Hematopoietic multipotent progenitor cell treated with erythropoietin and hydrocortisone succinate and interleukin-3 and kit ligand, for 8 days (in vitro differentiated cells): ENCODE results near the gene ZACN.
A peak's percentile ranks its signal among the peaks of the same experiment; 100 is the strongest.
"Not testable (repeated sequence)": the region's sequence is repeated elsewhere in the genome, so short reads cannot be mapped to it uniquely, and the experiment has no call there.

Source experiments
- DNase-seq: peaks from one replicate; pipeline ENCODE4 v3.0.0-alpha.2; 2015

The ZACN gene

DNA sequence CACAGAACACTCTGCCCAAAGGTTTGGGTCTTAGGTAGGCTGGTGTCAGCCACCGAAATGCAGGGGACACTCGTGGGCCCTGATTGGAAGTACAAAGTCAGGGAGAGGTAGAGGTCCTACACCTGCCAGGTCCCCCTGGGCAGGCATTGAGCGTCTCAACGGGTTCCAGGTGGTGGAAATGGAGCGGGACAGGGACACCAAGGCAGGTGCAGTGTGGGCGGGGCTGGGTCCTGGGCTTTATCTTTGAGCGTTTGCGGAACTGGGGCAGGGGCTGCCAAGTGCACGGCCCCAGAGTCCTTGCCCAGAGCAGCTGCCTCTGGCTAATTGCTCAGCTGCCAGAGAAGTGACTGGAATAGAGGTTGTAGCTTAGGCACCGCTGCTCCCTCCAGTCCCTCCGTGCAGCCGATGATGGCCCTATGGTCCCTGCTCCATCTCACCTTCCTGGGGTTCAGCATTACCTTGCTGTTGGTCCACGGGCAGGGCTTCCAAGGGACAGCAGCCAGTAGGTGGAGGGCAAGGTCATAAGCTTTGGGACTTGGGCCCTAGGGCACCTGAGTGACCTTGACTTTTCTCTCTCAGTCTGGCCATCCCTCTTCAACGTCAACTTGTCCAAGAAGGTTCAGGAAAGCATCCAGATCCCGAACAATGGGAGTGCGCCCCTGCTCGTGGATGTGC, at the start of gene ZACN:
ZACN (plus strand) TSS at position 323 of the 675 bp plus-strand sequence; CDS start at position 406, 83 bp downstream.
- no peak for DNase-seq

DNA sequence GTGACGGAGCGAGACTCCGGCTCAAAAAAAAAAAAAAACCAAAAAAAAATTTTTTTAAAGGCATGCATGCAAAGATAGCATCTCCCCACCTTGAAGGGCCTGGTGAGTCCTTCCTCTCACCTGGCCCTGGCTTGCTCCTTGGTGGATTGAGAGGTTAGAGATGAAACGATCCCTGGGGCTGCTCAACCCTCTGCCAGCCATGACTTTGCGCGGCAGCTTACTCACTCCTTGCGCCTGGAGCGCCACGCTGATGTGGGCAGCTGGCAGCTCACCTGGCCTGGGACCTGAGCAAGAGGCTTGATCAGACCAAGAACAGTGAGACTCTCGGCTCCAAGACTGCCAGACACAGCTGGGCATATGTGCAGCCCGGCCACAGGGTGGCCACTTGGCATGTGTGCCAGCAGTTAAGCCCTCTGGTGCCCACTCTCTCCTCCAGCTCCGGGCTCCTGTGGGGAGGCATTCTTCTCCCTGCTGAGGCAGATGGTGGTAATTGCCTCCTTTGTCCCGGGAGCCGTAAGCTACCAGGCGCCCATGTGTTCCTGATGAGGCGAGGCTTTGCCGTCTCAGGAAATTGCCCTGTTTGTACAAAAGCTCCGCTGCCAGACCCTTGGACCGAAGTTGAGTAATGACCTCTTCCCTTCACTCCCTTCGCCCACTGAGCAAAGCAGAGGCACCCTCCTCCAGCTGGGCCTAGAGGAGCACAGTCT, 46.8 kb upstream of the ZACN start:
- DNase-seq = peak; percentile 40

DNA sequence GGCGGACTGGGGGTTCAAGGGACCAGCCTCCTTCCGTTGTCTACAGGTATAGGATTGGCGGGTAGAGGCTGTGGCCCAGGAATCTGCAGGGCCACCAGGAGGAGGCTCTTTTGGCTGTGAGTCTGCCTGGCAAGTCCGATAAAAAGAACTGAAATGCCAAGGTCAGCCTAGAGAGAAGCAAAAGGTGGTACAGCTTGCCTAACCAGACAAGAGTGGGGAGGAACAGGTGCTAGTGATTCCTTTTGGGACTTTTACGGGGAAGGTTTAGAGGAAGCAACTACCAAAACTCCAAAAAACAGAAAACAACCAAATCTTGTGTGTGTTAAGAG, 46.2 kb upstream of the ZACN start:
- DNase-seq = no peak

DNA sequence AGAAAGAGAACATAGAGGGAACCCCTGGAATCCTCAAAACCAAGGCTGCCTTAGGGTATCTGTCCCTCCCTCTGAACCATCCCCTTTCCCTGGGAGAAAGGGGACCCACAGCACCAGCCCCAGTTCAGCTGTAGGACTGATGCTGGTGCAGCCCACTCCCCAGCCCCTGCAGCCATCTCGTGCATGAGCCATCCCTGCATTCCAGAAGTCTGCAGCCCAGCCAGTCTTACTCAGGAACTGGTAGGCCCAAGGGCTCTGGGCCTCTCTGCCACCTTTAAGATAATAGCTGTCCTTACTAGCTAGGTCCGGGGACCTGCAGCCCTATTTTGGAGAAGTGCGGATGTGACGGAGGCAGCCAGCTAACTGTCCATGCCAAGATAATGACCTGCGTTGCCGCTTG, 45.8 kb upstream of the ZACN start:
- no peak for DNase-seq

DNA sequence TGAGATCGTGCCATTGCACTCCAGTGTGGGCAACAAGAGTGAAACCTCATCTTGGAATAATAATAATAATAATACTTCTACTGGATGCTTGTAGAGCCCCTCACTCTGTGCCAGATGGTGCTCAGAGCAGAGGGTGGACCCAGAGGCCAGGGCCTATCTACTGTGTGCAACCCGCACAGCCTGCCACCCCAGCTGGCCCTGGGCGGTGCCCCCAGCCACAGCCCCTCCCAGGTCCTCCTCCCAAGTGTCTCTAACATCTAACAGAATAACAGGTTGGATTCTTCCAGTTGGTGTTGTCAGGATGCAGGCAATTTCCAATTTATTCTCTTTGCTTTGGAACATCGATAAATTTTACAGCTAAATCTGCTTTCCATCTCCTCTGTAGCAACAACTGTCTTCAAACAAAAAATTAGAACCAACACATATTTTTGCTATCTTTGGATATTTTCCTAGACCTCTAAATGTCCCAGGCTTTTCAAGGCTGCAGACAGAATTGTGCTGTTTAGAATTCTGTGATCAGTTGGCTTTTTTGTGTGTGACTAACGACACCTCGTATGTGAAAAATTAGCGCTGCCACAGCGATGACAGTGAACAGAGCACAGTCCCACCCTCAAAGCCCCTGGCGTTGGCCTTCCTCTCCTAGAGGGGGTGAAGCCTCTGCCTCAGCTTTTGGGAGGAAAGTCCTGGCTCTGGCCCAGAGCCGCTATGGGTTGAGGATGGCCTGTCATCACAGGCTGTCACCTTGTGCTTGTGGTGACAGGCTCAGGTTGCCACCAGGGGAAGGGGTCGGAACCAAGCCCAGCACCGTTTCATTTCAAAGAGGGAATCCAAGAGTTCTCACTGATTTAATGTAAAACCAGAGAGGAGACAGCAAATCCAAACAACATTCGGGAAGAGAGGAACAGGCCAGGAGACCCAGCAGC, 44.3 kb upstream of the ZACN start:
- DNase-seq = peak; percentile 88

DNA sequence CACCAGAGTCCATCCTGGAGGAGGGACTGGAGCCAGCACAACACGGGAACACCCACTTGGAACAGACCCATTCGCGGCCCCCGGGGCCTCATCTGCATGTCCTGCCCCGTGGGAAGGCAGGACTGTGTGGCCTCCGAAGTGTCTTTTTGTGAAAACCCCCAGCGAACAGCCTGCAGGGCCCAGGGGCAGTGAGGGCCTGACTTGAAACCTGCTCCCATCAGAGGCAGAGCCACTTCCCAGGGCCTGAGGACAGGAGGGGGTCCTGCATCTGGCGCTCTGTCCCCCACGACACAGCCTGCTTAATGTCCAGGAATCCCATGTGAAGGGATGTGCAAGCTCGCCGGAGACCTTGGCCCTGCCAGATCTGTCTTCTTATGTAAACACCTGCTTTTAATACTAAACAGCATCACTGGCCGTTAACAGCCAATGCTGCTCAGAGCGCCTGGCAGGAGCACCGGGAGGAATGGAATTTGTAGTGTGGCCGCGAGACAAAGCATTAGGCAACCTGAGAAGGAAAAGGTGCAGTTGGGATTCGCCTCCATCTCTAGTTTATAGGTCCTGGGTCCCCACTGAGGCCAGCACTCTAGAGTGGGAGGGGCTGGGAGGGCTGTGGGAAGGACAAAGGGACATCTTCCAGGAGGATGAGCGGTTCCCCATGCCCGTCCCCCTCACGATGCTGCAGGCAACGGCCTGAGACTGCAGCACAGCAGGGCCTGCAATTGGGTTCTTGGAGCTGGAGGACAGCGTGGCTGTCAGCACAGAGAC, 42.3 kb upstream of the ZACN start:
- DNase-seq = no peak

DNA sequence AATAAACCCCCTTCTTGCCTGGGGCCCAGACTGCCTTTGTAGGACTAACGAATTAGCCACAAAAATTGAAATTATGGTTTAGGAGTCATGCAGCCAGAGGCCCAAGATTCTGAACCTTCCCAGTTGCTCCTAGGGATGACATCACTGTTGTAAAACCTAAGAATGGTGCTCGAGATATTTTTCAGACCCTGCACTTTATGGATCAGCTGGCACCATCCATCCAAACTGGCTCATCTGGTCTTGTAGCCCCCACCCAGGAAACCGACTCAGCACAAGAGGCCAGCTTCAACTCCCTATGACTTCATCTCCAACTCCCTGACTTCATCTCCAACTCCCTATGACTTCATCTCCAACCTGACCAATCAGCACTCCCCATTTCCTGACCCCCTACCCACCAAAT, 40.9 kb upstream of the ZACN start:
- no peak for DNase-seq

DNA sequence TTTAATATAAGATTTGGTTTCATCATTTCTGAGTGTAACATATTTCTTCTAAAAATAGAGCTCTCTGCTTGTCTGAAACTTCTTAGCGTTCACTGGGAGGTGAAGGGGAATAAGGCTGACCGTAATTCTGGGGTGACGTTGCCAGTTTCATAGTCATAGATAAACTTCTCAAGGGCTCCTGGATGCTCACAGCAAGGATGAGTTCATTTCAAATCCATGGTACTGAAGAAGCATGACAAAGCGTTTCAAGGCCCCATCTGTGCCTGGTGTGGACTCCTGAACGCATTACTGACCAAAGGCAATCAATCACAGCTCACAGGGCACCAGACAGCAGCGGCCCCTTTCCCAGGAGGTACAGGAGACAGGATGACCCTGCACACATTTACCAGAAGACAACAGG, 39.9 kb upstream of the ZACN start:
- DNase-seq = no peak

DNA sequence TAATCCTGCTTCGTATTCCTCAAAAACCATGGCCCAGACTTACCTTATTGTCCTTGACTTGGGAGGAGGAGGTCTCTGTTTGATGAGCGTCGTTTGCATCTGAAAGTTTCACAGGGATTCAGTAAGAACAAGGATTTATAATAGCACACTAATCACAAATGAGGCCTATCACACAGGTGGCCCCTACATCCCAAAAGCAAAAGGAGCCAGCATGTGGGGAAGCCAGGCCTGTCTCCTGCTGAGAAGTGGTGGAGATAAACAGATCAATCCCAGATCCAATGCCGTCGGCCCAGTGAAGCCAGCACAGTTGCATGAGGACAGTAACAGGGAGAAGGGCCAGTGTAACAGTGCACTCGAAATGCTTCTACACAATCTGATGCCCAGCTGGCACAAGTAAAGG, 38.6 kb upstream of the ZACN start:
- DNase-seq = no peak

DNA sequence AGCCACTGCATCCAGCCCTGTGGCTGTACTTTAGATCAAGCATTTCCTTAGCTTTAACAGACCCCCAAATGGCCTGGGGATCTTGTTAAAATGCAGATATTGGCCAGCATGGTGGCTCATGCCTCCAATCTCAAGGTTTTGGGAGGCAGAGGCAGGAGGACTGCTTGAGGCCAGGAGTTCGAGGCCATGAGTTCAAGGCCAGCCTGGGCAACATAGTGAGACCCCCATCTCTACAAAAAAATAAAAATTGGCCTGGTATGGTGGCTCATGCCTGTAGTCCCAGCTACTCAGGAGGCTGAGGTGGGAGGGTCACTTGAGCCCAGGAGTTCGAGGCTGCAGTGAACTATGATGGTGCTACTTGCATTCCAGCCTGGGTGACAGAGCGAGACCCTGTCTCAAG, 36.1 kb upstream of the ZACN start:
- not testable (repeated sequence) for DNase-seq

DNA sequence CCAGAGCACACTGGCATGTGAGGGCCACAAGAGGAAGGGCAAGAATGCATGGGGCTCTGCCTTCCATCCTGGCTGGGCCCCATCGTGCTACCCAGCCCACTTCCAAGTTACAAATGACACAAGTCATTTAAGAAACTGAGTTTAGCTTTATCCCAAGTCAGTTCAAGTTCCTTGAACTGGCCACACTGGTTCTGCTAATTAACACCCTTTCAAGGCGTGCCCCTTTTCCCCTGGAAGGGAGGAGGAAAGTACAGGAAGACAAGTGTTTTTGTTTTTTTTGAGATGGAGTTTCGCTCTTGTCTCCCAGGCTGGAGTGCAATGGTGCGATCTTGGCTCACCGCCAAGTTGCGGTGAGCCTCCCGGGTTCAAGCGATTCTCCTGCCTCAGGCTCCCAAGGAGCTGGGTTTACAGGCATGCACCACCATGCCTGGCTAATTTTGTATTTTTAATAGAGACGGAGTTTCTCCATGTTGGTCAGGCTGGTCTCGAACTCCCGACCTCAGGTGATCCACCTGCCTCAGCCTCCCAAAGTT, 34.4 kb upstream of the ZACN start:
- DNase-seq = not testable (repeated sequence)

DNA sequence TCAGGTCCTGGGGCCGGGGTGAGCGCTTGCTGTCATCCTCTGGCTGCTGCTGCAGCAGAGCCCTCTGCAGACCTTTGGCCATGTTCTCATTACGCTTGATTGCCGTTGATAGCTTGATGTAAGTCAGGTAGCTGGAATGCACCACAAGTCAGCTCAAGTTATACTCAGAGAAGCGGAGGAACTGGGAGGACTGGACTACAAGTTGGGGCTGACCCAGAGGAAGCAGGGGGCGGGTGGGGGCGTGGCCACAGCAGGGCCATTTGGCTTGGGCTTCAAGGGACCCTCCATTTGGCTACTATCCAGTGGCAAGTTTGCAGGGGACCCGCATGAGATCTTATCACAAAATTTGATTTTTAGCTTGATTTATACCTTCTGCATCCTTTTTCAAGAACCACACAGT, 32.9 kb upstream of the ZACN start:
- no peak for DNase-seq

DNA sequence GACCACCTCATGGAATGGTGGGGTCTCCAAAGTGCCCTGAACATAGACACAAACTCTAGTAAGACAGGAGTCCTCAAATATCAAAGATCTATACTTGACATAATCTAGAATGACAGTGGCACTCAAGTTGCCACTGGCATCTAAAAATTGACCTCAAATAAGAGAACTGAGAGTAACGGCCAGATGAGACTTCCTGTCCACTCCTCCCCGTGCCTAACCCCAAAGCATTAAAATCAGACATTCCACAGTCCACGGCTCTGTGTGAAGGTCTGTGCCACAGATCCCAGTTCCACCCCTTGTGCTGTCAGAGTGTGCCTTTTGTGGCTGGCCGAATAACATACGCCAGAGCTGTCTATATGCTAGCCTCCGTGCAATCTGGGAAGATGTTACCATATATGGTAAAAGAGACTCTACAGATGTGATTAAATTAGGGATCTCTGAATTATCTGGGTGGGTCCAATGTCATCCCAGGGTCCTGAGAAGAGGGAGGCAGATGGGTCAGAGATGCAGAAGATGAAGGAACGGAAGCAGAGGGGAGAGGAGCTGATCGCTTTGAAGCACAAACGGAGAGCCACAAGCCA, 30.9 kb upstream of the ZACN start:
- no peak for DNase-seq

DNA sequence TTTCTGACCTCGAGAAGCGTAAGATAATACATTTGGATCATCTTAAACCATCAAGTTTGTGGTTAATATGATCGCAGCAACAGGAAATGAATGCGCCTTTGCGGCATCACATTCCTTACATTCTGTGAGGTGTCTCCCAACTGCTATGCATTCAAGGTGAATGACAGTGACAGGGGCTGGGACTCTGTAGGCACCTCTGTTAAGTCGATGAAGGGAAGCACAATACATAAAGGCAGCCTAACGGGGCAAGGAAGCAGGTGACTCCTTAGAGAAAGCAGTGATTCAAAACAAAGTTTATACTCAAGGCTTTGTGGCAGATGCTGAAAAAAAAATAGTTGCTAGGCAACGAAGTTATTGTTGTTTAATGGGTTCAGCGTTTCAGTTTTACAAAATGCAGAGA, 30.3 kb upstream of the ZACN start:
- DNase-seq = no peak

DNA sequence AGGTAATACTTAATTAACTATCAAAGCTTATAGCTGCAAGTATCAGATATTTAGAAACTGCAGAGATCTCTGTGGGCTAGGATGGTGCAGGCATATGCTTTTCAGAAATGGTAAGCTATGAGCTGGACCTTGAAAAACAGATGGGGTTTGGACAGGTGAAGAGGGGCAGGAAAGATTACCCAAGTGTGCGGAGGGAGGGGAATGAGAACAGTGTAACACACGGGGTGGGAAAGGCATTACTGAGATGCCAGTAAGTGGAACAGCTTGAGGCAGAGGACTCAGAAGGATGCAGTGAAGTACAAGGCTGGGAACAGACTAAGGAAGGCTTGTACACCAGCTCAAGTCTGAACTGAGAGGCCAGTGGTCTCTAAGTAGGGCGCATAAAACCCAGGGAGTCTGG, 29.7 kb upstream of the ZACN start:
- DNase-seq = no peak

DNA sequence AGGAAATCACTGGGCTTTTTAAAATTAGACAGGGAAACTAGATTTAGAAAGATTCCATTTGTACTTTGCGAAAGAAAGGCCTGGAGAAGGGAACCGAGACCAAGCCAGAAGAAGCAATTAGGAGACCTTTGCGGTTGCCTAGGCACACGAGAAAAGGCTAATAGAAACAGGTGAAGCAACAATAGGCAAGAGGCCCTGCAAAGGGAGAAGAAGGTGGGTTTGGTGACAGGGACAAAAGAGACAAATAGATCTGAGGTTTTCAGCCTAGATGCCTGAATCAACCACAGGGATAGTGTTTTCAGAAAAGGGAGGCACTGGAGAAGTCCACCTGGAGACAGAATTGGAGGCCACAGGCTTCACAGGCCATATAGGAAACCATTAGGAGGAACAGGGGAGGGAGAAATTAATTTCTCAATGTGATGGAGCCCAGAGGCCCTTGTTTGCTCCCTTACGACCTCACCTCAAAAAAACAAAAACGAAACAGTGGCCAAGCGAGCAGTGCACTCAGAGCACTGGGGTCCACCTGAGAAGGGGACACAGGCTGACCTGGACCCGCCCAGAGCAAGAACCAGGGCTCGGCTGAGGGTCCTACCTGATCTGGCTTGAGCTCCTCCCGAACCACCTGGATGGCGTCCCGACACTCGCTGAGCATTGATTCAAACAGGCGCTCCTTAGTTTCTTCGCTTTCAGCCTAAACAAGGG, 29.0 kb upstream of the ZACN start:
- DNase-seq = no peak

DNA sequence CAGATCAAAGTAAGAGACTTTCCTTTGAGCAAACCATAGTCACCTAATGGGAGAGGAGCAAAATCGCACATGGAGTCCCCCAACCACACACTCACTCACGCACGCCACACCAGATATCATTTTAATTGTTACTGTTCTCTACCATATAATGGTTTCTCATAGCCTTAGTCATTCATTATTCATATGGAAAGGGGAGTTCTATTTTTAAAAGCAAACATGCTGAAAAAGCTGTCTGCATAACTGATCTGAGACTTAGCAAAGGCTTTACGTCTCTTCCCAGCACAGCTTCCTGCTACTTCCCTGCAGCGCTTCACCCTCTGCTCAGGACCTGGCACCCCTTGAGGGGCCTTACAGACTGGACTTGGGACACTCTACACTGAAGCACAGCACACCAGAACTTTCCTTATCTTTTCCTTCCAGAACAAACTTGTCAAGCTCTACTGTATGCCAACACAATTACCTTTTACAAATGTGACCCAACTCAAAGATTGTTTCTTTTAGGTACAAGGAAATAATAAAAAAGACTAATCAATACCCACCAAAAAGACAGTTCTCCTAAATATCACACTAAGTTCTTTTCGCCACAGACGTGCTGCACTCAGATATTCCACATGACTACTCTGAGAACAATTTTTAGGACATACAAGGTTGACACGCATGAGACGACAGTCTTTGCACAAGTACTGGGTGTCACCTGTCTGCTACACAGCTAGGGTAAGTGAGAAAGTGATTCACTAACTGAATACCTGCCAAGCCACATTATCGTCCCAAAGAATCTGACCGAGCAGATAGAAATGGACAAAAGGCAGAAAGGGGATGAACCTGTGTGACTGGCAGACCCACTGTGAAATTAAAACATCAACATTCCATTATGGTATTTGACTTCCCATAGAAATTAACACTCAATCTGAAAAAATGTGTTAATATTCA, 28.2 kb upstream of the ZACN start:
- DNase-seq = no peak

DNA sequence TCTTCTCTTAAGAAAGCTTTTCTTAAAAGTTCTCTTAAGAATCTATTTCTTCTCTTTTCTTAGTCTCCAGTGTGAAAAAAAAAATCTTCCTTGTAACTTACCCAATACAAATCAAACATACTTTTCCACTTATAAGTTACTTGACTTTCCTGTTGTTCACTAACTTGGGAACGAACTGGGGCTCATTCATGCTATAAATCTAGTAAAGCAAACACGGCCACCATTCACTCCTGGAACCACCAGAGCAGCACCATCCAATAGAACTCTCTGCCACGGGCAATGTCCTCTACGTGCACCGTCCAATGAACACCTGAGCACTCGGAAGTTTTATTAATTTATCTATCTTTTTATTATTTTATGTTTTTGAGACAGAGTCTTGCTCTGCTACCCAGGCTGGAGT, 27.4 kb upstream of the ZACN start:
- DNase-seq = no peak

DNA sequence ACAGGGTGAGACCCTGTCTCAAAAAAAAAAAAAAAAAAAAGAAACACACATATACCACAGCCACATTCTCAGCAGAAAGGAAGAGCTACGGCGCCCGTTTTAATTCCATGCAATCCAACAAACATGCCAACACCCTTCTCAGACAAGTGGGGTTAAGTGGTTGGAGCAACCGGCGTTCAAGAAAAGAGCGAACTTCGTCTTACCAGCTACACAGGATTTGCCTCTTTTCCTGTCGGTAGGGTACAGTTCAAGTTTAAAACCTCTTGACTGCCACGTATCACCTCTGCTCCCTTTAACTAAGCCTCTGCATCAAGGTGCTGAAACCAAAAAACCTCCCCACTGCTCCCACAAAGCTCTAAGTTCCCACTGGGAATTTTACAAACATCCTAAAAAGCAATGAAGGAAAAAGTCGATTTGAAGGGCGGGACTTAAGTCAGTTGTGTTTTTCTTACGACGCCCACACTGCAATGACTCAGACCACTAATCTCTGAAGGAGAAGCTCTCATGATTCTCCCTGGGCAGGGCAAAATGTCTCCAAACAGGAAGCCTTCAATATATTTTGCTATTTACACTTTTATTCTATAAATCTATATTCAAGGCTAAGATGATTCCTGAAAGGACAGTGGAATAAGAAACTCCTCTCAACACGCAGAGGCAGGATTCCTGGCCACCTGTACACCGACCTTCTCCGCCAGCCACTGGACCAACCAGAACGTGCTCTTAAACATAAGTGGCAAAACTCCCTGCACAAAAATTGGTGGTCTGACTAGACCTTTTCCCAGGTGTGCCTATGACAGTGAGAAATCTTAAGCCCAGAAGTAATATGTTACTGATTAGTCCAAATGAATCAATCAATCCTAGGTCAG, 25.5 kb upstream of the ZACN start:
- peak; percentile 50 for DNase-seq

DNA sequence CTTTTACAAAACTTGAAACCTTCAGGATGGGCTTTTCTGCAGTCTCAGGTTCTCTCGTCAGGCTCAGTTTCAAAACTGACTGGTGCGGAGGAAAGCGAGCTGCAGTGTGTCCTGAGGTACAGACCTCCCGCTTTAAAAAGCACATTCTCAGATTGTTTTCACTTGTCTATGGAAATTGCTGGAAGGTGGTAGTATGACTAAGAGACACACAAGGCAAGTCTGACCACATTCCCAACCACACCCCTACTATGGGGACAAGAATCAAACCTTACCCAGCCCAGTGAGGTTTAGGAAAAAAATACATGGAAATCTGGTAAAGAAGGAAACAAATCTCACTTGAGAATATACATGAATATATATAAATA, 24.9 kb upstream of the ZACN start:
- no peak for DNase-seq
